Gastroesophageal sphincter (tissue), 3 donors: ENCODE results near the gene ENOSF1.

Experiments
- CTCF ChIP-seq, 4 experiments: fragments of 200-600 bp in 2 of 4; fragments of 450-650 bp in 2 of 4; sonication (generic) in 1 of 4; IDR thresholded peaks; one replicate each; pipeline ENCODE4 v1.5.1; 2017 to 2019; ENCODE audit warnings: antibody characterized with exemption in 4 of 4, mild to moderate bottlenecking in 2 of 4, moderate library complexity in 2 of 4
- EP300 ChIP-seq: sonication (generic); formaldehyde crosslinking; IDR thresholded peaks from one replicate; pipeline ENCODE4 v1.6.1; 2017; ENCODE audit warnings: antibody characterized with exemption, mild to moderate bottlenecking
- POLR2A ChIP-seq, 2 donors: fragments of 450-650 bp; IDR thresholded peaks; one replicate each; pipeline ENCODE4 v1.6.1; 2017; ENCODE audit warnings: antibody characterized with exemption in 2 of 2, mild to moderate bottlenecking in 2 of 2, moderate library complexity in 1 of 2
- POLR2AphosphoS5 ChIP-seq: sonication (generic); formaldehyde crosslinking; IDR thresholded peaks from one replicate; pipeline ENCODE4 v1.6.1; 2017; ENCODE audit warnings: antibody characterized with exemption

DNA sequence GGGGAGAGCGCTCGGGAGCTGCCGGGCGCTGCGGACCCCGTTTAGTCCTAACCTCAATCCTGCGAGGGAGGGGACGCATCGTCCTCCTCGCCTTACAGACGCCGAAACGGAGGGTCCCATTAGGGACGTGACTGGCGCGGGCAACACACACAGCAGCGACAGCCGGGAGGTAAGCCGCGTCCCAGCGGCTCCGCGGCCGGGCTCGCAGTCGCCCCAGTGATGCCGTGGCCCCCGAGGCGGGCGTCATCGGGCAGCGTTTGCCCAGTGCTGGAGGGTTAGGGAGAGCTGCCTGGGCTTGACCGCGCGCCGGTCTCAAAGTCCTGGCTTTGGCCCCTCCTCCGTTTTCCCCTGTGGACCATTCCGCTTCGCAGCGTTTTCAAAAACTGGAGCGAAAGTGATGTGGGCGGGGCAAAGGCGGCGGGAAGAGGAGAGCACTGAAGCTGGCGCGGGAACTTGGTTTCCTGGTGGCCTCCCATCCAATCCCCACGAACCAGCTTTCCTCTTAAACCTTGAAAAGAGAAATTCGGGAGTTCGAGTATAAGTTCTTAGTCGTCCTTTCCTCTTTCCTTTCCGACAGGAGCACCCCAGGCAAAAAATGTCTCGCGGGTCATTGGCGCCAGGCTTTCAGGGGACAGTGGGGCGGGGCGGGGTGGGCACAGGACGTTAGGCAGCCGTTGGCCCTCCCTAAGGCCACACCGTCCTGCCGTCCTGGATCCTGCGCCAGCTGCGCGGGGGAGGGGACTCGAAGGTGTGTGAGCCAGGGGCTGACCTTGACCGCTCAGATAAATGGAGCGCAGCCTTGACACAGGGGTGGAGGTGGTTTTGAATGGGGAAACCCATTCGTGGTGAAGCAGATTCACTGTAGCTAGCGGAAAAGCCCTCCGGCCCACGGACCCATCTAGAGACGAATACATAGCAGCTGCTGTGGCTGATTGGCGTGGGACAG is 54.2 kb downstream of the ENOSF1 start:
- TF ChIP-seq POLR2A (IDR thresholded peaks at IDR 0.05) (peak in 1 of 2 donors; percentile 12), CTCF (IDR thresholded peaks at IDR 0.05) (no peak), EP300 (no peak), POLR2AphosphoS5 (no peak)
